Endothelial cell of umbilical vein (primary cell): ENCODE measurements around the gene MEX3D. TPM values are rescaled to one million over a fixed set of nuclear protein-coding genes. Genes with fewer than 3 reads are reported as not detected.

Source experiments
- BruUV-seq: library from RNA; stranded (reverse); fragments of 400-500 nt; replicated peaks from 2 replicates; lab custom pipeline; 2021; lab: Mats Ljungman, UMichigan
- CTCF ChIA-PET: fragments of 300-600, 350-600 bp; sonication (Branson Sonifier 250); formaldehyde crosslinking; loops from one replicate; lab custom pipeline; 2021; ENCODE audit warnings: antibody characterized with exemption, inconsistent platforms; lab: Charles Lee
- POLR2A ChIA-PET: fragments of 300-600, 350-600 bp; sonication (Branson Sonifier 250); formaldehyde crosslinking; loops from one replicate; lab custom pipeline; 2021; ENCODE audit warnings: antibody characterized with exemption, inconsistent platforms; lab: Charles Lee
- DNase-seq: peaks from one replicate; pipeline ENCODE4 v3.0.0-alpha.2; 2011; ENCODE audit warnings: low read depth, low spot score
- FAIRE-seq: peaks from 2 replicates; lab custom pipeline; 2011; peaks lifted over from hg19 to GRCh38; lab: Jason Lieb, UNC
- H2AFZ ChIP-seq: 2 replicates; pipeline ENCODE4 v1.6.0; 2012; ENCODE audit warnings: low read depth, low read length, control low read depth, inconsistent platforms
- H3K27ac ChIP-seq: 2 replicates; pipeline ENCODE4 v1.5.1; 2011; ENCODE audit warnings: low read depth, mild to moderate bottlenecking, control low read depth, low read length, moderate library complexity; ENCODE audit not compliant: insufficient read depth
- H3K27me3 ChIP-seq, 2 experiments: 2 replicates each; pipeline versions ENCODE4 v1.6.0 to v1.6.1; 2011; ENCODE audit warnings: low read length in 2 of 2, mixed read lengths in 1 of 2; ENCODE audit not compliant: control insufficient read depth in 2 of 2, insufficient read depth in 2 of 2
- H3K36me3 ChIP-seq, 2 experiments: 2 replicates in 1 of 2; 3 replicates in 1 of 2; pipeline ENCODE4 v1.5.1; 2011; ENCODE audit warnings: low read length in 2 of 2, mild to moderate bottlenecking in 1 of 2, moderate library complexity in 1 of 2; ENCODE audit not compliant: control insufficient read depth in 2 of 2, insufficient read depth in 2 of 2; ENCODE audit errors: extremely low read depth in 1 of 2
- H3K4me1 ChIP-seq: 3 replicates; pipeline ENCODE4 v1.5.1; 2011; ENCODE audit warnings: mild to moderate bottlenecking, low read length; ENCODE audit not compliant: control insufficient read depth, insufficient read depth; ENCODE audit errors: extremely low read depth
- H3K4me2 ChIP-seq: 2 replicates; pipeline ENCODE4 v1.6.1; 2011; ENCODE audit warnings: low read length, control low read depth, mixed read lengths; ENCODE audit not compliant: insufficient read depth
- H3K4me3 ChIP-seq, 3 experiments: fragments of 200-600 bp in 1 of 3; sonication (generic), shearing (Covaris generic) in 1 of 3; replicated peaks in 1 of 3; 2 replicates each; pipeline ENCODE4 v1.5.1; 2011 to 2016; ENCODE audit warnings: control low read depth in 3 of 3, low read length in 3 of 3, mild to moderate bottlenecking in 2 of 3, inconsistent platforms in 1 of 3, low read depth in 1 of 3, moderate library complexity in 1 of 3; ENCODE audit not compliant: insufficient read depth in 1 of 3
- H3K79me2 ChIP-seq: 2 replicates; pipeline ENCODE4 v1.6.0; 2012; ENCODE audit warnings: low read length, inconsistent platforms; ENCODE audit not compliant: control insufficient read depth, insufficient read depth
- H3K9ac ChIP-seq: replicated peaks from 2 replicates; pipeline ENCODE3; 2011; ENCODE audit warnings: low read length, control low read depth; ENCODE audit not compliant: insufficient read depth; ENCODE audit errors: extremely low read depth
- H3K9me1 ChIP-seq: replicated peaks from 3 replicates; pipeline ENCODE4 v1.6.0; 2011; ENCODE audit warnings: mild to moderate bottlenecking, low read length; ENCODE audit not compliant: control insufficient read depth, insufficient read depth; ENCODE audit errors: extremely low read depth
- H3K9me3 ChIP-seq: replicated peaks from 2 replicates; pipeline ENCODE4 v1.5.1; 2012; ENCODE audit warnings: low read length, inconsistent platforms; ENCODE audit not compliant: control insufficient read depth, insufficient read depth
- H4K20me1 ChIP-seq: replicated peaks from 2 replicates; pipeline ENCODE3; 2011; ENCODE audit warnings: mild to moderate bottlenecking, low read length; ENCODE audit not compliant: control insufficient read depth, insufficient read depth; ENCODE audit errors: extremely low read depth
- CTCF ChIP-seq, 2 donors: IDR thresholded peaks; 1 replicate in 1 of 2; 2 replicates in 1 of 2; pipeline ENCODE4 v1.5.1; 2011; ENCODE audit warnings: low read length in 2 of 2, mild to moderate bottlenecking in 2 of 2, moderate library complexity in 2 of 2, control low read depth in 1 of 2, inconsistent platforms in 1 of 2, low read depth in 1 of 2; ENCODE audit not compliant: insufficient read depth in 1 of 2; ENCODE audit errors: extremely low read depth in 1 of 2
- EZH2 ChIP-seq: IDR thresholded peaks from 2 replicates; pipeline ENCODE4 v1.6.1; 2012; ENCODE audit warnings: borderline replicate concordance, low read depth, mild to moderate bottlenecking, moderate library complexity, low read length, inconsistent platforms; ENCODE audit not compliant: severe bottlenecking
- FOS ChIP-seq: IDR thresholded peaks from 2 replicates; pipeline ENCODE4 v1.6.1; 2011; ENCODE audit warnings: mild to moderate bottlenecking, low read length, moderate library complexity, borderline replicate concordance; ENCODE audit not compliant: insufficient read depth
- GATA2 ChIP-seq: IDR thresholded peaks from 2 replicates; pipeline ENCODE4 v1.7.0; 2011; ENCODE audit warnings: low read depth, mild to moderate bottlenecking, moderate library complexity, mixed read lengths, low read length; ENCODE audit not compliant: insufficient read length, insufficient read depth
- JUN ChIP-seq: IDR thresholded peaks from 2 replicates; pipeline ENCODE4 v1.6.1; 2011; ENCODE audit warnings: borderline replicate concordance, low read depth; ENCODE audit not compliant: insufficient read length, insufficient read depth
- MAX ChIP-seq: IDR thresholded peaks from 2 replicates; pipeline ENCODE4 v1.6.1; 2011; ENCODE audit not compliant: insufficient read depth, insufficient read length
- MYC ChIP-seq: IDR thresholded peaks from one replicate; pipeline ENCODE4 v1.6.1; 2011; ENCODE audit warnings: mild to moderate bottlenecking, low read depth, low read length
- POLR2A ChIP-seq: IDR thresholded peaks from 2 replicates; pipeline ENCODE4 v1.6.1; 2012; ENCODE audit warnings: low read depth, mild to moderate bottlenecking, control low read depth, low read length
- POLR2AphosphoS5 ChIP-seq: IDR thresholded peaks from 2 replicates; pipeline ENCODE4 v1.6.1; 2012; ENCODE audit warnings: low read depth, mild to moderate bottlenecking, control low read depth, low read length, moderate library complexity; ENCODE audit not compliant: insufficient read depth
- dilution Hi-C: fragments of 300-500 bp; cut with MboI; formaldehyde crosslinking; loops from one replicate; pipeline ENCODE4 v1.15.0; 2019; ENCODE audit warnings: low sequenced_read_pairs; ENCODE audit not compliant: extremely low pct_ligation_motif_present
- intact Hi-C: fragments of 100-400 bp; cut with micrococcal nuclease; formaldehyde crosslinking; loops from one replicate; pipeline ENCODE4 v1.10.0; 2022
- polyA plus RNA-seq, 4 experiments: library from polyadenylated mRNA; depleted of rRNA in 3 of 4; stranded (reverse) in 3 of 4; unstranded in 1 of 4; fragments of >200 nt; gene quantifications; 2 replicates each; pipeline versions ENCODE4 v1.2.1 to v1.2.3, GENCODE V29; 2011 to 2012; ENCODE audit warnings: missing spikeins in 1 of 4
- total RNA-seq: library from RNA; stranded (reverse); gene quantifications from 2 replicates; pipeline ENCODE4 v1.2.3, GENCODE V29; 2021

The MEX3D gene
- total and polyA plus RNA-seq, 2 donors (not counting 3 experiments of a cell fraction or from before 2014, with no cell fraction given), result 30.0 to 96.7 TPM

- Histone ChIP-seq H4K20me1 (no peaks in the 10 kb centered on the region), H2AFZ (no peak overlapping the region), H3K4me2 (no peak overlapping the region), H3K36me3 (peaks cover 2 to 38% of the 10 kb centered on the region in 2 experiments), H3K4me3 (no peak overlapping the region), H3K4me1 (peaks cover 8% of the 10 kb centered on the region), H3K79me2 (peaks cover 12% of the 10 kb centered on the region), H3K9me3 (no peaks in the 10 kb centered on the region), H3K9me1 (no peaks in the 10 kb centered on the region), H3K9ac (no peak overlapping the region), H3K27me3 (no peaks in the 10 kb centered on the region), H3K27ac (no peak overlapping the region)
- CTCF ChIA-PET, result interaction anchor here (1.6 kb wide), 2 partner anchors 63 to 217 kb away, joined by 3 to 4 read pairs; no protein-coding TSS in a partner anchor
- TF ChIP-seq POLR2A, result no peak
- TF ChIP-seq MYC, result no peak
- TF ChIP-seq EZH2, result no peak
- no peak for TF ChIP-seq CTCF (IDR thresholded peaks at IDR 0.05; ENCODE audit: extremely low read depth in 1 of 2, insufficient read depth in 1 of 2, low read depth in 1 of 2, low read length in 2 of 2)
- no peak for TF ChIP-seq GATA2
- no peak for TF ChIP-seq POLR2AphosphoS5
- TF ChIP-seq JUN, result no peak
- no peak for TF ChIP-seq MAX
- TF ChIP-seq FOS, result no peak
- dilution Hi-C loops, result no loop called here
- BruUV-seq, result no TSS peak
- DNase-seq (no peak), FAIRE-seq (no peak)
- POLR2A ChIA-PET, result no interaction called here
- intact Hi-C loops, result no loop called here
Observed at GRCh38 chr19:1609103-1609396, 40.9 kb upstream of the MEX3D start.
